ENCODE results near the gene SNX12. TPM values are rescaled to one million over a fixed set of nuclear protein-coding genes. Genes with fewer than 3 reads are reported as not detected.

Gene SNX12
- total RNA-seq, 1 experiment from 2014 or later: 69.4 TPM

GRCh38 chrX:71070531-71070930 is 2.4 kb upstream of the SNX12 start (continued):
- TF ChIP-seq ATF1 (CRISPR knock-in tag; IDR thresholded peaks at IDR 0.05) (no peak), ZNF121 (CRISPR knock-in tag; IDR thresholded peaks at IDR 0.05) (no peak)

- TF ChIP-seq JAZF1 (CRISPR knock-in tag; IDR thresholded peaks at IDR 0.05) (no peak), SMAD3 (CRISPR knock-in tag; IDR thresholded peaks at IDR 0.05; ENCODE audit: borderline replicate concordance) (no peak), HMGXB4 (CRISPR knock-in tag; IDR thresholded peaks at IDR 0.05) (no peak), ZNF232 (CRISPR knock-in tag; IDR thresholded peaks at IDR 0.05) (no peak)
- Mint-ChIP-seq H3K36me3 (peaks cover 6% of the 10 kb centered on the region), H3K9me3 (no peaks in the 10 kb centered on the region), H3K27ac (peak overlapping the region; percentile 66; the same call in 1 of the 2 replicates), H3K4me3 (peak overlapping the region; percentile 94), H3K27me3 (ENCODE audit: low read depth) (no peaks in the 10 kb centered on the region; the same call in 1 of the 2 replicates), H3K4me1 (peaks cover 7% of the 10 kb centered on the region)
- ChIA-PET POLR2A (interaction anchor here (0.5 to 1.4 kb wide), 6 partner anchors 14 to 1034 kb away, joined by 3 to 11 read pairs (median 4); no protein-coding TSS in a partner anchor), CTCF (interaction anchor here (1.0 to 1.2 kb wide), 3 partner anchors 14 to 61 kb away, joined by 3 to 4 read pairs (median 3); no protein-coding TSS in a partner anchor)
- ATAC-seq: no peak
- DNase-seq (ENCODE audit: low spot score): no peak
Measured at GRCh38 chrX:71067712-71068043, 456 bp downstream of the SNX12 start.

GRCh38 chrX:71067089-71067488 is 1.0 kb downstream of the SNX12 start:
- TF ChIP-seq ATF1 (CRISPR knock-in tag; IDR thresholded peaks at IDR 0.05) (no peak), MLX (CRISPR knock-in tag; IDR thresholded peaks at IDR 0.05) (no peak), OVOL2 (CRISPR knock-in tag; IDR thresholded peaks at IDR 0.05; ENCODE audit: borderline replicate concordance) (no peak), GRHL2 (CRISPR knock-in tag; IDR thresholded peaks at IDR 0.05; ENCODE audit: insufficient replicate concordance, severe bottlenecking) (no peak), ZNF532 (CRISPR knock-in tag; IDR thresholded peaks at IDR 0.05; ENCODE audit: borderline replicate concordance) (no peak), NR2C2 (CRISPR knock-in tag; IDR thresholded peaks at IDR 0.05) (no peak), CBFB (CRISPR knock-in tag; IDR thresholded peaks at IDR 0.05; ENCODE audit: low read depth) (no peak), NR1H2 (CRISPR knock-in tag; IDR thresholded peaks at IDR 0.05) (no peak), ZNF423 (CRISPR knock-in tag; IDR thresholded peaks at IDR 0.05) (no peak), FOXJ3 (CRISPR knock-in tag; IDR thresholded peaks at IDR 0.05; ENCODE audit: borderline replicate concordance) (no peak), ZNF425 (CRISPR knock-in tag; conservative IDR thresholded peaks at IDR 0.05) (no peak)
- H3K27me3 Mint-ChIP-seq (ENCODE audit: low read depth): no peaks in the 10 kb centered on the region; the same call in 1 of the 2 replicates
- ChIA-PET POLR2A (interaction anchor here (1.4 kb wide), 1 partner anchor 14 kb away, joined by 8 read pairs; no protein-coding TSS in a partner anchor), CTCF (interaction anchor here (1.2 kb wide), 2 partner anchors 14 to 62 kb away, joined by 3 to 4 read pairs; no protein-coding TSS in a partner anchor)
- H3K9me3 Mint-ChIP-seq: no peaks in the 10 kb centered on the region
- no peak overlapping the region for H3K27ac Mint-ChIP-seq
- DNase-seq (ENCODE audit: low spot score) (no peak), ATAC-seq (no peak)
- H3K4me3 Mint-ChIP-seq: peak overlapping the region; percentile 94
- H3K36me3 Mint-ChIP-seq: peaks cover 8% of the 10 kb centered on the region
- H3K4me1 Mint-ChIP-seq: peaks cover 7% of the 10 kb centered on the region
